Fibroblast of skin of scalp (primary cell): ENCODE results near the gene PDSS1. TPM values are rescaled to one million over a fixed set of nuclear protein-coding genes. Genes with fewer than 3 reads are reported as not detected.
"Not testable (repeated sequence)": the region's sequence is repeated elsewhere in the genome, so short reads cannot be mapped to it uniquely, and the experiment has no call there.

ENCODE experiments used
- DNase-seq: peaks from one replicate; pipeline ENCODE4 v3.0.0-alpha.2; 2013
- polyA plus RNA-seq, 2 experiments: library from polyadenylated mRNA; unstranded; fragments of 120-200 nt; gene quantifications; one replicate each; pipeline ENCODE4 v1.2.1, GENCODE V29; 2013; ENCODE audit not compliant: insufficient read length in 2 of 2

The PDSS1 gene
- polyA plus RNA-seq (2013, experiment 1 of 2; ENCODE audit: insufficient read length), result 7.3 TPM
- polyA plus RNA-seq (2013, experiment 2 of 2; ENCODE audit: insufficient read length), result 7.4 TPM

GRCh38 chr10:26697163-26697921, at the start of gene PDSS1:
PDSS1 (plus strand) TSS chr10:26697701; CDS start chr10:26697712, 11 bp downstream.
- DNase-seq, result peak; percentile 72

- DNase-seq, result not testable (repeated sequence)
Observed at GRCh38 chr10:26648245-26648636, 49.3 kb upstream of the PDSS1 start.

- no peak for DNase-seq
Observed at GRCh38 chr10:26650406-26650805, 47.1 kb upstream of the PDSS1 start.

- not testable (repeated sequence) for DNase-seq
Observed at GRCh38 chr10:26651476-26651875, 46.0 kb upstream of the PDSS1 start.

GRCh38 chr10:26653004-26653403, 44.5 kb upstream of the PDSS1 start:
- no peak for DNase-seq

- DNase-seq, result no peak
Observed at GRCh38 chr10:26655746-26656145, 41.8 kb upstream of the PDSS1 start.

GRCh38 chr10:26662864-26663263, 34.6 kb upstream of the PDSS1 start:
- no peak for DNase-seq

- DNase-seq, result no peak
Observed at GRCh38 chr10:26665080-26666048, 32.1 kb upstream of the PDSS1 start.

GRCh38 chr10:26675873-26676257, 21.6 kb upstream of the PDSS1 start:
- DNase-seq, result no peak

GRCh38 chr10:26679588-26679987, 17.9 kb upstream of the PDSS1 start:
- no peak for DNase-seq

- no peak for DNase-seq
Observed at GRCh38 chr10:26681076-26681475, 16.4 kb upstream of the PDSS1 start.

- peak; percentile 30 for DNase-seq
Observed at GRCh38 chr10:26681971-26682370, 15.5 kb upstream of the PDSS1 start.

- DNase-seq, result no peak
Observed at GRCh38 chr10:26682931-26683330, 14.6 kb upstream of the PDSS1 start.

GRCh38 chr10:26684667-26685264, 12.7 kb upstream of the PDSS1 start:
- DNase-seq, result peak; percentile 44

- no peak for DNase-seq
Observed at GRCh38 chr10:26685441-26685840, 12.1 kb upstream of the PDSS1 start.

- DNase-seq, result no peak
Observed at GRCh38 chr10:26689399-26689798, 8.1 kb upstream of the PDSS1 start.

- no peak for DNase-seq
Observed at GRCh38 chr10:26690731-26691475, 6.6 kb upstream of the PDSS1 start.

GRCh38 chr10:26694536-26694935, 3.0 kb upstream of the PDSS1 start:
- peak; percentile 17 for DNase-seq

GRCh38 chr10:26696786-26697162, 727 bp upstream of the PDSS1 start:
- no peak for DNase-seq

GRCh38 chr10:26697922-26698608, 564 bp downstream of the PDSS1 start:
- no peak for DNase-seq

- no peak for DNase-seq
Observed at GRCh38 chr10:26698909-26699308, 1.4 kb downstream of the PDSS1 start.

- no peak for DNase-seq
Observed at GRCh38 chr10:26699631-26700030, 2.1 kb downstream of the PDSS1 start.
